ENCODE data around the gene TTLL11. TPM values are rescaled to one million over a fixed set of nuclear protein-coding genes. Genes with fewer than 3 reads are reported as not detected.

Gene TTLL11
- total and polyA plus RNA-seq, 2 experiments from 2014 or later: 0.57 to 1.4 TPM

- Mint-ChIP-seq H3K27ac (no peak overlapping the region), H3K27me3 (ENCODE audit: insufficient read depth, low read depth, poor library complexity) (peaks cover 23% of the 10 kb centered on the region), H3K4me1 (peaks cover 33% of the 10 kb centered on the region), H3K4me3 (no peak overlapping the region), H3K9me3 (no peaks in the 10 kb centered on the region), H3K36me3 (ENCODE audit: low read depth) (no peaks in the 10 kb centered on the region)
- H3K27ac ChIP-seq (ENCODE audit: low read depth): no peak overlapping the region
- H3K9me2 ChIP-seq (ENCODE audit: insufficient read depth): 0 out of 2 replicates have a peak, but pooled peaks cover 3% of the 10 kb centered on the region
- DNase-seq (ENCODE audit: low spot score) (no peak), ATAC-seq (no peak)
- H4K20me1 ChIP-seq (replicated peaks; ENCODE audit: insufficient read depth): no peaks in the 10 kb centered on the region
- H3K4me3 ChIP-seq: no peak overlapping the region
- peak overlapping the region; percentile 32; the same call in 1 of the 2 replicates for H3K4me2 ChIP-seq
- TF ChIP-seq NANOG (IDR thresholded peaks at IDR 0.05; ENCODE audit: borderline replicate concordance): no peak
- TF ChIP-seq REST (IDR thresholded peaks at IDR 0.05; ENCODE audit: unreplicated experiment): no peak
- TF ChIP-seq ZNF331 (CRISPR knock-in tag; IDR thresholded peaks at IDR 0.05; ENCODE audit: low read depth): no peak
- no peak for TF ChIP-seq STAT1 (IDR thresholded peaks at IDR 0.05; ENCODE audit: unreplicated experiment)
- TF ChIP-seq EZH2 (IDR thresholded peaks at IDR 0.05; ENCODE audit: low read depth, unreplicated experiment): no peak
- TF ChIP-seq POLR2AphosphoS5 (IDR thresholded peaks at IDR 0.05; ENCODE audit: low read depth): no peak
- no peaks in the 10 kb centered on the region for H3K79me2 ChIP-seq (replicated peaks; ENCODE audit: insufficient read depth)
- H3K36me3 ChIP-seq (ENCODE audit: insufficient read depth): no peaks in the 10 kb centered on the region
- H2AFZ ChIP-seq: peak overlapping the region; percentile 88
- no peaks in the 10 kb centered on the region for H3F3A ChIP-seq (replicated peaks; ENCODE audit: low read depth)
- H3K27me3 ChIP-seq (ENCODE audit: insufficient read depth): no peaks in the 10 kb centered on the region
- peaks cover 13% of the 10 kb centered on the region; the same call in 1 of the 2 replicates for H3K4me1 ChIP-seq (ENCODE audit: insufficient read depth)
Measured at GRCh38 chr9:122115176-122116035, 22.3 kb upstream of the TTLL11 start.

- H2AFZ ChIP-seq: peak overlapping the region; percentile 66; the same call in 1 of the 2 replicates
- H3K9me3 Mint-ChIP-seq: no peaks in the 10 kb centered on the region
- no peak overlapping the region for H3K27ac Mint-ChIP-seq
- TF ChIP-seq JUNB (IDR thresholded peaks at IDR 0.05; ENCODE audit: unreplicated experiment) (no peak), CREB1 (CRISPR knock-in tag; IDR thresholded peaks at IDR 0.05; ENCODE audit: low read depth) (no peak), ZNF462 (CRISPR knock-in tag; IDR thresholded peaks at IDR 0.05) (no peak)
- no peak overlapping the region for H3K4me3 ChIP-seq
- no peaks in the 10 kb centered on the region for H3K27me3 ChIP-seq (ENCODE audit: insufficient read depth)
- peaks cover 40% of the 10 kb centered on the region for H3K4me1 Mint-ChIP-seq
- H3K27me3 Mint-ChIP-seq (ENCODE audit: insufficient read depth, low read depth, poor library complexity): peaks cover 23% of the 10 kb centered on the region
- no peak for ATAC-seq
- peaks cover 13% of the 10 kb centered on the region; the same call in 1 of the 2 replicates for H3K4me1 ChIP-seq (ENCODE audit: insufficient read depth)
- no peak overlapping the region for H3K27ac ChIP-seq (ENCODE audit: low read depth)
- no peaks in the 10 kb centered on the region for H4K20me1 ChIP-seq (replicated peaks; ENCODE audit: insufficient read depth)
- no peak overlapping the region for H3K4me2 ChIP-seq
- H3K79me2 ChIP-seq (replicated peaks; ENCODE audit: insufficient read depth): no peaks in the 10 kb centered on the region
- DNase-seq (ENCODE audit: low spot score): no peak
- no peaks in the 10 kb centered on the region for H3F3A ChIP-seq (replicated peaks; ENCODE audit: low read depth)
- no peak overlapping the region for H3K4me3 Mint-ChIP-seq
- H3K9me2 ChIP-seq (ENCODE audit: insufficient read depth): 0 out of 2 replicates have a peak, but pooled peaks cover 3% of the 10 kb centered on the region
- no peaks in the 10 kb centered on the region for H3K36me3 ChIP-seq (ENCODE audit: insufficient read depth)
- H3K36me3 Mint-ChIP-seq (ENCODE audit: low read depth): no peaks in the 10 kb centered on the region
Measured at GRCh38 chr9:122113574-122113973, 20.5 kb upstream of the TTLL11 start.
